ENCODE measurements around the gene SLC2A5.
A peak's percentile ranks its signal among the peaks of the same experiment; 100 is the strongest.
"Not testable (repeated sequence)": the region's sequence is repeated elsewhere in the genome, so short reads cannot be mapped to it uniquely, and the experiment has no call there.

The SLC2A5 gene, protein sequence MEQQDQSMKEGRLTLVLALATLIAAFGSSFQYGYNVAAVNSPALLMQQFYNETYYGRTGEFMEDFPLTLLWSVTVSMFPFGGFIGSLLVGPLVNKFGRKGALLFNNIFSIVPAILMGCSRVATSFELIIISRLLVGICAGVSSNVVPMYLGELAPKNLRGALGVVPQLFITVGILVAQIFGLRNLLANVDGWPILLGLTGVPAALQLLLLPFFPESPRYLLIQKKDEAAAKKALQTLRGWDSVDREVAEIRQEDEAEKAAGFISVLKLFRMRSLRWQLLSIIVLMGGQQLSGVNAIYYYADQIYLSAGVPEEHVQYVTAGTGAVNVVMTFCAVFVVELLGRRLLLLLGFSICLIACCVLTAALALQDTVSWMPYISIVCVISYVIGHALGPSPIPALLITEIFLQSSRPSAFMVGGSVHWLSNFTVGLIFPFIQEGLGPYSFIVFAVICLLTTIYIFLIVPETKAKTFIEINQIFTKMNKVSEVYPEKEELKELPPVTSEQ

DNA sequence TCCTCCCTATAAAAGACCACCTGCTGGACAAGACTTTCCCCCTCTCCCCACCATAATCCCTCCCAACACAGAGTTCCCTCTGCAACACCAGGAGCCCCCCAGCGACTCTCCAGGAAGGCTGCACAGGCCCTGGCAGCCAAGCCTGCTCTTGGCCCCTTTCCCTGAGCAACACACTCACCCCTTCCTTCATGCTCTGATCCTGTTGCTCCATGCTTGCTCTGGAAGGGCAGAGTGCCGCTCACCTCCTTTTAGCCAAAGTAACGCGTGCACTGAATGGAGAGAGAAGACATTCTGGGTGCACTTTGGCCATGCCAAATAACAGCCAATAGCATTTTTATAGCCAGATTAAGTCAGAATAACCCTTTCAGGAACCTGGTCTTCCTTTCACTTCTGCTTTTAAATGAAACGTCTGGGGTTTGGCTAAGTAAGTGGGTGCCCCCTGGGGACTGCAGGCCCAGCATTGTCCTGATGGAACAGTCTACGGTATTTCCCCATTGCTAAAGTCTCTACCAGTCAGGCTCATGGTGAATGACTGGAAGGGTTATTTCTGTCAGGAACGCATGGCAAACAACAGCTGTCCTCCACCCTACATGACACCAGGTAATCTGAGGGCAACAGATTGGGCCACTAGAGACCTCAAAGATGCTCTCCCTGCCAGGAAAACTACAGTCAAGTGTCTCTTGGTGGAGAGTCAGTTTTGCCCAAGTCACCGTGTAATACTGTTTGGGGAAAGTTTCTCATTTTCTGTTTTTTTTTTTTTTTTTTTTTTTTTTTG, at the start of gene SLC2A5:
TSS of gene SLC2A5 (minus strand) at position 310 of the 775 bp plus-strand sequence. CDS start at position 211, 99 bp downstream.
- peak; percentile 90 for DNase-seq

DNA sequence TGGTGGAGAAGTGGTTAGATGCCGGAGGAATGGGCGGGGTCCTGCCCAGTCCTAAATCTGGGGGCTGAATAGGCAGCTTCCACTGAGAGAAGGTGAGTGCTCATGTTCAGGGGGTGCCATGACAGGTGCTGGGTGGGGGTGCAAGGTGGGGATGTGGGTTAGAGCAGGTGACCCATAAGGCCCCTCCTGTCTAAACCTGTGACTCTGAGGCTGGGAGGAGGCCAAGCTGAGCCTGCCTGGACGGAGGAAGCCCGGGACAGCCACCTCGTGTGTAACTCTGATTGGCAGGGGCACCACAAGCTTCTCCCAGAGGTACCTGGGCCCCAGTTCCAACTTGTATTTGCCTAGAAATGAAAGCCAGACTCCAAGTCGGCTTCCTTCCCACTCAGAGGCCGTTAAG, 48.8 kb upstream of the SLC2A5 start:
- DNase-seq, result no peak

DNA sequence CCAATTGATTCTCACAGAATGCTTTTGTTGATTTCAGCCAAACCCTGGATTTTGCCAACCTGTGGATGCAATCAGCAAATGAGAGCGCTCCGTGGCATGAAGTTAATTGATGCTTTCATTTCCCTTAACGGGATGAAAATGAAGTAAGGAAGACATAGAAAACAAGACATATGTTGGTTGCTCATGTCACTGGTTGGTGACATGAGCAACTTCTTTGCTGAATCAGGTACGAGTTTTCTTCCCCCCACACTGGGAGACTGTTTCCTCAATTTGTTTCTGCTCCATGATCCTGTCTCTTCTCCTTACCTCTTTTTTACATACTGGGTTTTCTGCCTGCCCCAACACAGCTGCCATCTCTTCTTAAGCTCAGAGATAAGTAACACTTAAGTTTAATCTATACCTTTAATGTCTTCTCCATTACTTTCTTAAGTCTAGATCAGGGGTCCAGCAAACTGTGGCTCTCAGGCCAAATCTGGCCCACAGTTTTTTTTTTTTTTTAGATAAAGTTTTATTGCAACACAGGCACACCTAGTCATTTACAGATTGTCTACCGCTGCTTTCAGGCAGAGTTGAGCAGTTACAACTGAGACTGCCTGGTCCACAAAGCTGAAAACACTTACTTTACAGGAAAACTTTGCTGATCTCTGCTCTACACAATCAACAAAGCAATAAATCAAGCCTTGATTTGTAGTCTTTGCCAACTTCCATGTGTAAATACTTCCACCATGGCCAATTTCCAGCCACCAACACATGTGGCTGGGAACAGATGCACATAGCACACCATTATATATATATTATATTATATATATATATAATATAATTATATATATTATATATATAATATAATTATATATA, 46.1 kb upstream of the SLC2A5 start:
- no peak for DNase-seq

DNA sequence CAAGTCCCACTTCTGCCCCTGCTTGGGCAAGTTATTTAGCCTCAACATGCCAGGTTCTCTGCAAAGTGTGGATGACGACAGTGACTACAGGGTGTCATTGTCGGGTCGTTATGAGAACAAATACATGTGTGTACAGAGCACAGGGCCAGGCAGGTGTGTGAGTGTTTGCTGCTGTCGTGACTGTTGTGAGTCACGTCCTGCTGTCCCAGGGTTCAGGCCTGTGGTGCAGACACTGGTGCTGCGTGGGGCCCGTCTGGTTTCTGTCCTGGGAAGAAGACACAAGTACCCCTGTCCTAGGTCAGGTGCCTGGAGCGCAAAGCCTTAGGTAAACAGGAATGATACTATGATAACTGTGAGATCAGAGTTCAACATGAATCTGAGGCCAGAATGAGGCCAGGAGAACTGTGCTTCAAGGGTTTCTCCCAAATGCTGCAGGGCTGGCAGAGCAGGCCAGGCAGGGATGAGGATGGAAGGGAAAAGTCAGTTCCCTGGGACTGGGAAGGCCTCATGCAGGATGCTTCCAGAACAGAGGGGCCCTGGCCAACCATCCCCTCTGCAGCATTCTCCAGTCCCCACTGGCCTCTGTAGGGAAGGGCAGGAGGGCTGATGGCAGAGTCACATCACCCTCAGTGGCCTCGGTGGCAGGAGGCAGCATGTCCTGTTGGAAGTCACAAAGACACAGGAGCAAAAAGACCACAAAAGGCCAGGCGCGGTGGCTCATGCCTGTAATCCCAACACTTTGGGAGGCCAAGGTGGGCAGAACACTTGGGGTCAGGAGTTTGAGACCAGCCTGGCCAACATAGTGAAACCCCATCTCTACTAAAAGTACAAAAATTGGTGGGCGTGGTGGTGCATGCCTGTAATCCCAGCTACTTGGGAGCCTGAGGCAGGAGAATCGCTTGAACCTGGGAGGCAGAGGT, 43.8 kb upstream of the SLC2A5 start:
- no peak for DNase-seq

DNA sequence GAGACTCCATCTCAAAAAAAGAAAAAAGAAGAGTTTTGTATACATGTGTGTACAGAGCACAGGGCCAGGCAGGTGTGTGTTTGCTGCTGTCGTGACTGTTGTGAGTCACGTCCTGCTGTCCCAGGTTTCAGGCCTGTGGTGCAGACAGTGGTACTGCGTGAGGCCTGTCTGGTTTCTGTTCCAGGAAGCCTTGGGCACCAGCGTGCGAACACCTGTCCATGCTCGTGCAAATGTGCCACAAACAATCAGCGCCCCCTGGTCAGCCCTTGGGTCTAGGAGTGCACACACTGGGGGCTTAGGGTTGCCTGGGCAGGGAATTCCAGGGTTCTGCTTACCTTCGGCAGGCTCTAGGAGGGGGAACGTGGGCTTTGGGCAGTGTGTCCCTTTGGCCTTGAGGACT, 42.5 kb upstream of the SLC2A5 start:
- DNase-seq, result no peak

DNA sequence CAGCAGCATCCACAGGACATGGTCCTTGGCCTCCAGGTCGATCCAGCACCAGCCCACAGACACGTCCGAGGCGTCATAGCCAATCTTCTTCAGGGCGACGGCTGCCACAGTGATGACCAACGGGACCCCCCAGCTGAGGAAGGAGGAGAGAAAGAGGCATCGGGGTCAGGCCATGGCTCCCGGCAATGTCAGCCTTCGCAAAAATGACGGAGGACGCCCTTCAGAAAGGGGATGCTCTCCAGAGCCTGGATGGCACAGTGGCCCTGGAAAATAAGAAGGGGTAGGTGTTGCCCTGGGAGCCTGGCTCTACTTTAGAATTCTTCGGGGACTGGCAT, 41.9 kb upstream of the SLC2A5 start:
- DNase-seq, result no peak

DNA sequence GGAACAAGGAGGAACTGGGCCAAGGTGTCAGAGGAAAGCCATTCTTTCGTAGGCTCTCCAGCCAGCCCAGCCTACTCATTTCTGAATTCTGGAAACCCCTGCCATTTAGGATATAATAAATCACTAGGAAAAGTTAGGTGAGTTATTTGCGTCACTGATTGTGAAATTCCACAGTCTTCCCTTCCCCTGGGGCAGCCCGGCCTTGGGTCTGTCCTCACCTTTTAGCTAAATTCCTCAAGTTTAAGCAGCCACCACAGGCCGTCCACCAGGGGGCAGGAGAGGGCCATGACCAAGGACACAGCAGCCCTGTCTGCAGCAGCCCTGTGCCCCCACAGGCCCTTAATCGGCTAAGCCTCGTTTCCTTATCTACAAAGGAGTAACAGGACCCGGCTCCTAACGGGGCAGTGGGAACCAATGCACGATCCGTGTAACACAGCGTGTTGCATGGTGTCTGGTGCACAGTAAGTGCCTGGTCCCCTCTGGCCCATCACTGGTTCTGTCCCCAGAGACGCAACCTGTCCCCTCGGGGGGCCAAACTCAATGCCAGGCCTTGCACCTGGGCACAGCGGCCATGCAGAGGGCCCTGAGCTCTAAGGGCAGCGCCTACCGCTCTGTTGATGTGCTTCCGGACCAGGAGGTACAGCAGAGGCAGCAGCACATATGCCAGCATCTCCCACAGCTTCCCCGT, 41.4 kb upstream of the SLC2A5 start:
- no peak for DNase-seq

DNA sequence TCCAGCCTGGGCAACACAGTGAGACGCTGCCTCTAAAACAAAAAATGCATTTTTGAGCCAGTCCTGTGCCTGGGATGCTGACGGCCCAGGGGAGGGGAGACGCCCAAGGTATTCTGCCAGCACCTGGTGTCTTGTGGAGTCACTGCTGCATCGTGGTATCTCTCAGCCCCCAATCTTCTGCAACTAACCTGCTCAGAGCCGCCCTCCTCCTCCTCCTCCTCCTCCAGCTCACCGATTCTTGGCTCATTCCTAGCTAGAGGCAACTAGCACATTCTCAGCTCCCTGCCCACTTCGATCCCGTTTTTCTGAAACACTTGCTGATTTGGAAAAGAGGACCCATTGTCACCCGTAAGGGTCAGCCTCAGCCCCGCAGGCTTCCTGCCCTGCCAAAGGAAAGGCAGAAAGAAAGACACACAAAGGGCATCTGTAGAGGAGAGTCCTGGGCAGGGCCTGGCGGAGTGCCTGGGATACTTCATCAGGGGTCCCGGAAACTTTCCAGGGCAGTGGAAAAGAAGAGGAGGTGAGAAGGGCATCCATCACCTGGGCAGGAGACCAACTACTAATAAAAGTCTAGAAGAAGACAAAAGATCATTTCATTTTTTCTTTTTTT, 38.7 kb upstream of the SLC2A5 start:
- DNase-seq, result no peak

DNA sequence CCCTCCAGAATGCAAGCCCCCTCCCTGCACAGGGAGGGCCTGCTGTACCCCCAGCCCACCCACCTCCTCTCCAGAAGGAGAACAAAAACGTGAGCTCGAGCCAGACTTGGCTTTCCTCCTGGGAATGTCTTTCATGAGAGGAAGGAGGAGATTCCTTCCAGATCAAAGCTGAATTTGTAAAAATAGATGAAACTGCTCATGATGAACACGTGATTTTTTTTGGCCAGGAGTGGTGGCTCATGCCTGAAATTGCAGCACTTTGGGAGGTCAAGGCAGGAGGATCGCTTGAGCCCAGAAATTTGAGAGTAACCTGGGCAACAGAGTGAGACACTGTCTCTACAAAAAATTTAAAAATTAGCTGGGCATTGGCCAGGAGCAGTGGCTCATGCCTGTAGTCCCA, 37.7 kb upstream of the SLC2A5 start:
- no peak for DNase-seq

DNA sequence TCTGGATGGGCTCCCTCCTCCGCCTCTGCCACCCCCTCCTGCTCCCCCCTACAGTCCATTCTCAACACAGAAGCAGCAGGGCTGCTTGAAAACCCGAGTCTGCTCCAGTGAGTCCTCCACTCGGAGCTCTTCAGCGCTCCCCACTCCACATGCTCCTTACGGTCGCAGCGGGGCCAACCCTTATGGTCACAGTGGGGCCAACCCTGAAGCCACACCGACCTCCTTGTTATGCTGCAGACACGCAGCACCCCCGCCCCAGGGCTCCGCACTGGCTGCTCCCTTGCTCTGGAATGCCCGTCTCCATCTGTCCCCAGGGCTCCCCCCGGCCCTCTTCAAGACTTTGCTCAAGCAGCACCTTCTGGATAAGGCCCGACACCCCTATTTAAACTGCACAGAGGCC, 36.9 kb upstream of the SLC2A5 start:
- DNase-seq, result no peak

DNA sequence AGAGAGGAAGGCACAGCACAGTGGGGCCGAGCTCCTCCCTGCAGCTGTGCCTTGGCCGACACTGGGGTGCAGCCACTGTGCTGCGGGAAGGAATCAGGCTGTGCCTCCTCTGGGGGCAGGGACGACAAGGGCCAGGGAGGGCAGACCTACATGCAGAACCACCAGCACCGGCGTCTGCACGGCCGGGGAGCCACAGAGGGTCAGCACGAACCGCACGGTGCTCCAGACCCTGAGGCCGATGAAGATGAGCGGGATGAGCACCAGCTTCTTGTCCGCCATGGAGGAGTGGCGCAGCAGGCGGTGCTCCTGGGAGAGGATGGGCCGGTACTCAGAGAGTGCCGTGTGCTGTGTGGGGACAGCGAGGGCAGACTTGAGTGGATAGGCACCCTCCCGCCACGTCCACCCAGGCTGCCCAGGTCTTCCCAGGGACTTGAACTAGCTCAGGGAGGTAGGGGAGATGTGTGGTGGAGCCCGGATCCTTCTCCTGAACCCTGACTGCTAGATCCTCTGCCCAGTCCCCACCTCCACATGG, 36.0 kb upstream of the SLC2A5 start:
- no peak for DNase-seq

DNA sequence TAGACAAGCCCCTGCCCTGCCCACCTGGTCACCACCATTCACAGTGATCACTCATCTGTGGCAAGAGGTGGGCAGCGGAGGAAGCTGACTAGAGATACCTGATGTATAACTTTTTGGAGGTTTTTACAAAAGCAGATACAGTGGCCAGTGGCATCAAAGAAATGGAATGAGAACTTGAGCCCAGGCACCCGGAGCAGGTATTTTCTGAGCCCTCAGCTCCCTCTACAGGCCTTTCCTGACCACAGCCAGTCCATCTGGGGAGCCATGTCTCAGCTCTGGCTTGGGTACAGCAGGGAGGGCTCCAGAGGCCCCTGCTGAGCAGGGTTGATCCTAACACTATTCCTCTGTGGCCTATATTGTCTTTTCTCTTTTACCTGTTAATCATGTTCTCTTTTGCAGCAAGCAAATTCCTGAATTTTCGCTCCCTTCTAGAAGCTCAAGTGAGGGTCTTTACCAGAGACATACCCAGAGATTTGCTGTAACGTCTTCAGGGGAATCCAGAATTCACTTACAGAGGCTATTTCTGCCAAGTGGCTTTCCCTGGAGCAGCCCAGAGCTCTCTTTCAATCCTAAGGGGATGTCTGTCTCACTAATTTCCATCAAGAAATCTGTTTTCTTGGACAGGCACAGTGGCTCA, 32.2 kb upstream of the SLC2A5 start:
- DNase-seq, result no peak

DNA sequence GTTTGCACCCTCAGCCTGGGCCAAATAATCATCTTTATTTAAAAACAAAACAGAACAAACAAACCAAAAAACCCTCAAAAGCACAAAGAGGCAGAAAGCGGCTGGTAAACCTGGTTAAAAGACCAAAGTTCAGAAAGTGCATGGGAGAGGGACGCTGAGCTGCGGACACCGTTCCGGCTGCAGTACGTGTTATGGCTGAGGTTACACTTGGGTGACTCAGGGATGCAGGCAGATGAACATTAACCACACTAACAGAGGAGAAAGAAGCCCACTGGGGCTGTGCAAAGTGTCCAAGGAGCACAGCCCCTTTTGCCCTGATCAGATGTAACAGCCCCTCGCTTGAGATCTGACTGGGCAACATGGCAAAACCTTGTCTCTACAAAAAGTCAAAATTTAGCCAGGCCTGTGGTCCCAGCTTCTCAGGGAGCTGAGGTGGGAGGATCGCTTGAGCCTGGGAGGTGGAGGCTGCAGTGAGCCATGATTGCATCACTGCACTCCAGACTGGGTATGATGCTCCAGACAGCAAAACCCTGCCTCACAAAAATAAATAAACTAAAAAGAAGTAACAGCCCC, 31.1 kb upstream of the SLC2A5 start:
- DNase-seq, result no peak

DNA sequence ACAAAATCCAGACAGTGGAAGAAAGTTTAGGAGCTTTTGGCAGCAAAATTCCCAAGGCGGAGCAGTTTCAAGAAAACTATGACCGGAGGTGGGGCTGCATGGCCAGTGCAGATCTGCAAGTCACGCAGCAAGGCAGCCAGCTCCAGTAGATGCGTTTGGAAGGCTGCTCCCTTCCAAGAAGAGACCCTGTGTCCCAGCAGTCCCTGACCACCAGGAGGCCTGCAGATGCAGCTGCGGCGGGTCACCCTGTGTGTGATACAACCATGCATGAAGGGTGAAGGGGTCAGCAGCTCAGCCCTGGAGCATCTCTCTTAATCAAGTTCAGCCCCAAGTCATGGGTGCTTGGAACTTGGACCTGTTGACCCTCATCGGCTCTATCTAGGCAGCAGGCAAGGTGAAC, 30.1 kb upstream of the SLC2A5 start:
- DNase-seq, result no peak

DNA sequence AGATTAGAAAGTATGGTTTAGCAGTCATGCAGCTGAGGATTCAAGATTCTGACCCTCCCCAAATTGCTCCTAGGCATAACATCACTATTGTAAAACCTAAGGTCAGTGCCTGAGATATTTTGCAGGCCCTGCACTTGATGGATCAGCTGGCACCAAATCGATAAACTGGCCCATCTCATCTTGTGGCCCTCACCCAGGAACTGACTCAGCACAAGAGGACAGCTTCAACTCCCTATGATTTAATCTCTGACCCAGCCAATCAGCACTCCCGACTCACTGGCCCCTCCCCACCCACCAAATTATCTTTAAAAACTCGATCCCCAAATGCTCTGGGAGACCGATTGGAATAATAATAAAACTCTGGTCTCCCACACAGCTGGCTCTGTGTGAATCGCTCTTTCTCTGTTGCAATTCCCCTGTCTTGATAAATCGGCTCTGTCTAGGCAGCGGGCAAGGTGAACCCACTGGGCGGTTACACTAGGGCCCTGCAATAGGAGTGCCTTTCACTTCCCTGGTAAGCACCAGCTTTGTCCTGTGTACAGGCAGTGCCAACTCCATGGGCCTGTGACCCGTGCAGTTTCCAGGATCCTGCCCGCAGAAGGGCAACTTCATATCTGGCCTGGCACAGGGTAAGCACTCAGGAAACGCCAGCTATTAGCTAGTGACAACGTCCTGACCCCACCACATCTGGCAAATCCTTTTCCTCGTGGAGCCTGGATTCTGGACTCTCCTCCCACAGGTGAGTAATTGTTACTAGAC, 28.7 kb upstream of the SLC2A5 start:
- no peak for DNase-seq

DNA sequence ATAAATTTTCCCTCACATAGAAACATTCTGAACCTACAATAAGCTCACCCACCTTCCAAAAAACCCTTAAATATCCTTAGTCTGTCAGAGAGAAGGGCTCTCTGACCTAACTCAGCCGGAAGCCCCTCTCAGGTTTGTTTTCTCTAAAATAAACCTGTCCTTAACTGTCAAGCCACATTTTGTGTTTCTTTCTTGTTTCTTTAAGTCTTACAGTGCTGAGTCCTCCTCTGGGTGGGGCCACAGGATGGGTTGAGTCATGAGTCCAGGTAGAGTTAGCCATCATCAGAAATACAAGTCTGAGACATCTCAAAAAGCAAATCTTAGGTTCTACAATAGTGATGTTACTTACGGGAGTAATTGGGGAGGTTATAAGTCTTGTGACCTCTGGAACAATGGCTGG, 26.4 kb upstream of the SLC2A5 start:
- no peak for DNase-seq

DNA sequence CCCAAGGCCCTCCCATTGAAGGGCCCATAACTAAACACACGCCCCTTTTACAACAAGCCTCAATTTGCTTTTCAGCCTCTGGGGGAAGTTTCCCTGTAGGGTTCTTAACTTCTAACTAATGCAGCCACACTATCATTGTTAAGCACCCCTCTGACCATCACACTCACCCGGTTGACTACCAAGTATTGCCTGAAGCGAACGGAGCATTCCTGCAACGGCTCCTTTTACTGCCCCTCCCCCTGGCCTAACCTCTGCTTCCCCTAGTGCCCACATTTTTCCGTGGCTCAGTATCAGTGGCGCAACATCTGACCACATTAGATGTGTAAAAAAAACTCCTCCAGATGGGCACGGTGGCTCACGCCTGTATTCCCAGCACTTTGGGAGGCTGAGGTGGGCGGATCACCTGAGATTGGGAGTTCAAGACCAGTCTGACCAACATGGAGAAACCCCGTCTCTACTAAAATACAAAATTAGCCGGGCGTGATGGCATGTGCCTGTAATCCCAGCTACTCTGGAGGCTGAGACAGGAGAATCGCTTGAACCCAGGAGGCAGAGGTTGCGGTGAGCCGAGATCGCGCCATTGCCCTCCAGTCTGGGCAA, 24.7 kb upstream of the SLC2A5 start:
- DNase-seq, result not testable (repeated sequence)

DNA sequence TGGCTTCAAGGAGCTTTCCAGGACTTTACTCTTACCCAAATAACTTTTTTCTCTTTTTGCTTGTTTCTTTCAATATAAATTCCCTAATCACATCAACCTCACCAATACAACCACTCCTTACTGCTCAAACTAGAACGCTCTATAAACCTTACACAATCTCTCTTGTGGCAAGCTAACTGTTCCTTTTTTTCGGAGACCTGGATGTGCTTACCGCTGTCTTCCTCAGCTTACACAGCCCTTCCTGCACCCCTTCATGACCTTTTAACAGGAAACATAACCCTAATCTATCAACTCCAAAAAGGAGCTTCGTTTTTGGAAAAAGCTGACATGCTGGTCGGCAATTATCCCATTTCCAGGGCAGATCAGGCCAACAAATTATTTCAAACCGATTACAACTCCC, 24.1 kb upstream of the SLC2A5 start:
- DNase-seq, result peak; percentile 45

DNA sequence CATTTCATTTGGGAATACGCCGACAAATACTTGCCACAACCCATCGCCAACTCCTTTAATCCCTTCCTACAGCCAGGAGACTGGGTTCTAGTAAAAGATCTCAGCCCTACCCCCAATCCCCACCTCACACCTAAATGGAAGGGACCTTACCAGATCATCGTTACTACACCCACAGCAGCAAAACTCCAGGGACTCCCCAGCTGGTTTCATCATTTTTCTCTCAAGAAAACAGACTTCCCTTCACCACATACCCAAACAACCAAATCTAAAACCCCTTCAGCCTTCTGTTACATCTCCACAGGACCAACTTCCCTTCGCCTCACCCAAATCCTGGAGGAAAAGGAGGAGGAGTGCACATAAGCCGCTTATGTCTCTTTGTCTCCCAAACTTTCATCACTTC, 23.7 kb upstream of the SLC2A5 start:
- no peak for DNase-seq
